Activated CD8-positive, alpha-beta memory T cell treated with anti-CD3 and anti-CD28 coated beads for 1 hour (primary cell): ENCODE data around the gene NBAS.

Experiments
- DNase-seq, 2 donors: peaks; one replicate each; pipeline ENCODE4 v3.0.0-alpha.2; 2020; ENCODE audit warnings: low read depth in 1 of 2; ENCODE audit errors: extremely low read depth in 1 of 2

The NBAS gene

GRCh38 chr2:15152382-15152781 is 408.8 kb downstream of the NBAS start:
- DNase-seq: no peak

- no peak for DNase-seq
Observed at GRCh38 chr2:15149063-15149462, 412.1 kb downstream of the NBAS start.

- DNase-seq: no peak
Observed at GRCh38 chr2:15147591-15147990, 413.5 kb downstream of the NBAS start.

- DNase-seq: no peak
Observed at GRCh38 chr2:15146960-15147359, 414.2 kb downstream of the NBAS start.

- no peak for DNase-seq
Observed at GRCh38 chr2:15145919-15146318, 415.2 kb downstream of the NBAS start.

GRCh38 chr2:15145046-15145817 is 415.9 kb downstream of the NBAS start:
- no peak for DNase-seq

- peak; percentile 15 to 19 for DNase-seq
Observed at GRCh38 chr2:15142069-15142689, 419.0 kb downstream of the NBAS start.

- no peak for DNase-seq
Observed at GRCh38 chr2:15141211-15141610, 419.9 kb downstream of the NBAS start.

- no peak for DNase-seq
Observed at GRCh38 chr2:15136639-15137038, 424.5 kb downstream of the NBAS start.

GRCh38 chr2:15134957-15135356 is 426.2 kb downstream of the NBAS start:
- DNase-seq: no peak

GRCh38 chr2:15133461-15133860 is 427.7 kb downstream of the NBAS start:
- DNase-seq: no peak

GRCh38 chr2:15128846-15129245 is 432.3 kb downstream of the NBAS start:
- no peak for DNase-seq

- DNase-seq: no peak
Observed at GRCh38 chr2:15127876-15128275, 433.3 kb downstream of the NBAS start.

GRCh38 chr2:15127301-15127700 is 433.8 kb downstream of the NBAS start:
- DNase-seq: no peak

- no peak for DNase-seq
Observed at GRCh38 chr2:15126373-15126772, 434.8 kb downstream of the NBAS start.

- DNase-seq: no peak
Observed at GRCh38 chr2:15122915-15123314, 438.2 kb downstream of the NBAS start.

GRCh38 chr2:15120631-15121030 is 440.5 kb downstream of the NBAS start:
- no peak for DNase-seq

GRCh38 chr2:15119722-15120175 is 441.4 kb downstream of the NBAS start:
- no peak for DNase-seq

- DNase-seq: no peak
Observed at GRCh38 chr2:15117409-15118050, 443.6 kb downstream of the NBAS start.
